ENCODE measurements around the gene KCNAB1.

DNA sequence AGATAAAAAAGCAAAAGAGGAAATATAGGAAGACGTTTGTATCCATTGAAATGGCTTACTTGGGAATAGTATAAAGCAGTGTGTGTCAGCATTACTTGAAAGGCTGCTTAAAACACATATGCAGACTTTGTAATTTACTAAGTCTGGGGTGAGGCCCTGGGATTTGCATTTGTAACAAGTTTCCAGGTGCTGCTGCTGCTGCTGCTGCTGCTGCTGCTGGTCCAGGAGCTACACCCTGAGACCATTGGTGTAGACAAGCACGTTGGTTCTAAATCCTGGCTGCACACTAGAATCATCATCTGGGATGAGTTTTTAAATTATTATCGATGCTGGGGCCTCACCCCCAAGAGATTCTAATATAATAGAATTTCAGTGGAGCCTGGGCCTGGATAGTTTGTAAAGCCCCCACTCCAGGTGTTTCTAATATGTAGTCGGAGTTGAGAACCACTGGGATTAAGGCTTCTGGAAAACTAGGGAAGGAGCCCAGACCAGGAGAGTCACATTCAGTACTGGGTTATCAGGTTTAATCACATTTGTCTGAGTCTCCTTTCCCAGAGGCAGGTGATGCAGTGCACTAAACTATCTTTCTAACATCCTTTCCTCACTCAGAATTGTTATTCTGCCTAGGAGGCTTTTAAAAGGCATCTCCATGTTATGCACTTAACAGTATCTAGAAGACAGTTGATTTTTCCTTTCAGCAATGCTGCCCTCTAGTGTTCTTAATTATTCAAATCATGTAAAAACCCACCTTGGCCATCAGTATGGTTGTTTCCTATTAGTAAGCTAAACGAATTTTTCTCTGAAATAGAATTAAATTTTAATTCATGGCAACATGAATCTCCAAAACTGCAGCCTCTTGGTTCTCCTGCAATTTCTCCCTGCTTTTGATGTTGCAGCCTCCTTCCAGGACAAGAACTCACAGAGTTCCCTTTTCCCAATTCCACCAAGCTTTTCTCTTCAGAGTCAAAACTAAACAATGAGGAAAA is 389.1 kb downstream of the KCNAB1 start:
- TF ChIP-seq, protein P1, sequence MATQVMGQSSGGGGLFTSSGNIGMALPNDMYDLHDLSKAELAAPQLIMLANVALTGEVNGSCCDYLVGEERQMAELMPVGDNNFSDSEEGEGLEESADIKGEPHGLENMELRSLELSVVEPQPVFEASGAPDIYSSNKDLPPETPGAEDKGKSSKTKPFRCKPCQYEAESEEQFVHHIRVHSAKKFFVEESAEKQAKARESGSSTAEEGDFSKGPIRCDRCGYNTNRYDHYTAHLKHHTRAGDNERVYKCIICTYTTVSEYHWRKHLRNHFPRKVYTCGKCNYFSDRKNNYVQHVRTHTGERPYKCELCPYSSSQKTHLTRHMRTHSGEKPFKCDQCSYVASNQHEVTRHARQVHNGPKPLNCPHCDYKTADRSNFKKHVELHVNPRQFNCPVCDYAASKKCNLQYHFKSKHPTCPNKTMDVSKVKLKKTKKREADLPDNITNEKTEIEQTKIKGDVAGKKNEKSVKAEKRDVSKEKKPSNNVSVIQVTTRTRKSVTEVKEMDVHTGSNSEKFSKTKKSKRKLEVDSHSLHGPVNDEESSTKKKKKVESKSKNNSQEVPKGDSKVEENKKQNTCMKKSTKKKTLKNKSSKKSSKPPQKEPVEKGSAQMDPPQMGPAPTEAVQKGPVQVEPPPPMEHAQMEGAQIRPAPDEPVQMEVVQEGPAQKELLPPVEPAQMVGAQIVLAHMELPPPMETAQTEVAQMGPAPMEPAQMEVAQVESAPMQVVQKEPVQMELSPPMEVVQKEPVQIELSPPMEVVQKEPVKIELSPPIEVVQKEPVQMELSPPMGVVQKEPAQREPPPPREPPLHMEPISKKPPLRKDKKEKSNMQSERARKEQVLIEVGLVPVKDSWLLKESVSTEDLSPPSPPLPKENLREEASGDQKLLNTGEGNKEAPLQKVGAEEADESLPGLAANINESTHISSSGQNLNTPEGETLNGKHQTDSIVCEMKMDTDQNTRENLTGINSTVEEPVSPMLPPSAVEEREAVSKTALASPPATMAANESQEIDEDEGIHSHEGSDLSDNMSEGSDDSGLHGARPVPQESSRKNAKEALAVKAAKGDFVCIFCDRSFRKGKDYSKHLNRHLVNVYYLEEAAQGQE (IDR thresholded peaks at IDR 0.05; ENCODE audit: insufficient read depth in 1 of 2, low read depth in 2 of 2, low read length in 2 of 2): no peak
- no peak for TF ChIP-seq POLR2AphosphoS5 (IDR thresholded peaks at IDR 0.05; ENCODE audit: low read depth, low read length)

Measured in PFSK-1 (cell line).